Forelimb muscle (tissue), 1 donor: ENCODE data around the gene WASF3. TPM values are rescaled to one million over a fixed set of nuclear protein-coding genes. Genes with fewer than 3 reads are reported as not detected.

ENCODE experiments used
- DNase-seq: peaks from one replicate; pipeline ENCODE4 v3.0.0-alpha.2; 2013; ENCODE audit warnings: low read depth
- polyA plus RNA-seq: library from polyadenylated mRNA; unstranded; fragments of 120-200 nt; gene quantifications from one replicate; pipeline ENCODE4 v1.2.1, GENCODE V29; 2013; ENCODE audit not compliant: insufficient read length

WASF3 gene
- polyA plus RNA-seq, 1 donor, result 9.9 TPM

DNA sequence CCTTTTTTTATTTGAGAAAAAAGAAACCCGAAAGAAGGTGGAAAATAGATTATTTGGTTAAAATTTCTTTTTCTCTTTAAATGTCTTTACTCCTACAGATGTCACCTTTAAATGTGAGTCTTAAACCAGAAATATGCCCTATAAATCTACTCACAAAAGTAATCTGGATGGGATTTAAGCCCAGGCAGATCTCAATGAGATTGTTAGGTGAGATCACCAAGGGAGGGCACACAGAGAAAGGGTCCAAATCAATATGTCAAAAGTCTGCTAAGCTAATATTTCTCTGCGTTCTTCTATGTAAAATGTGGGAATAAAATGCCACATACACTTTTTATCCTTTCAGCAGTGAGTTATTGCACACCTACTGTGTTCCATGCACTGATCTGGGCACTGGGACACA is 32.9 kb downstream of the WASF3 start:
- no peak for DNase-seq

DNA sequence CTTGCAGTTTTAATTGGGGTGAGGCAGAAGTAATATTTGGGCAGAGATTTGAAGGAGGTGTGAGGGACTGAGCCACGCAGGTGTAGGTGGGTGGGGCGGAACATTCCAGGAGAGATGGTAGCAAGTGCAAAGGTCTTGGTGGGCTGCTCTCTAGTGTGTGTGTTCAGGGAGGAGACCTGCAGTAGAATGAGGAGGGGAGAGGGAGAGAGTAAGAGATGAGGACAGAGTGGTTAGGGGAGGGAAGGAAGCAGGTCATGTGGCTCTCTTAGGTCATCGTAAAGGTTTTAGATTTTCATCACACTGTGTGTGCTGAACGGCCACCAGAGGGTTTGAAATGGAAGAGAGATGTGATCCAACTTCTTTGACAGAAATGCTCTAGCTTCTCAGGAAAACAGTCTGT is 33.5 kb downstream of the WASF3 start:
- DNase-seq, result no peak

DNA sequence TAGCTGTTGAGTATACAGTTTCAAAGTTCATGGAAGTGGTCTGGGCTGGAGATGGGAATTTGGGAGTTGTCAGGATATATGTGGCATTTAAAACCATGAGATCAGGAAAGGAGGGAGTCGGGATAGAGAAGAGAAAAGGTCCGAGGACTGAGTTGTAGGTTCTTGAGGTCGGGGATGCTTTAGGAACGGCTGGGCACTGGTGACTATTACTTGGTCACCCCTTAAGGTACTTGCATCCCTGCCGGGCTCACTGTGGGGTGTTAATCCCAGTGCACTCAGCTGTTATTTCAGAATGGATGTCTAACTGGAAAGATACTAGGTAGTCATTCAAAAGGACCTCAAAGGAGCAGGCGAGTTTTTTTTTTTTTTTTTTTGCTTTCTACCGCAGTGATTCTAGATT is 34.2 kb downstream of the WASF3 start:
- DNase-seq, result no peak

DNA sequence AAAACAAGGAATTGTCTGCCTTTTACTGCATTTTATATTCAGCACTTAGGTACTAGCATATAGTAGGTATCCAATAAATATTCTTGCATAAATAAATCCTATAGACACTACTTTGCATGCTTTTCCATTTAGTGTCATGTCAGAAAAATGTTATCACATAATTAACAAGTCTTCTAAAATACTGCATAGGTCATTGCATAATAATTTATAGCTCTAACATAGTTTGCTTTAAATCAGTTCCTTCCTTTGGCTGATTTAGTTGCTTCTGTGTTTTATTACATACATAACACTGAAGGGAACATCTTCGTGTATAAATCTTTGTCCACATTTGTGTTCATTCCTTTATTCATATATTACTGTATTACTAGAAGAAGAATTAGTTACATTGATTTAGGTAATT is 36.2 kb downstream of the WASF3 start:
- no peak for DNase-seq

DNA sequence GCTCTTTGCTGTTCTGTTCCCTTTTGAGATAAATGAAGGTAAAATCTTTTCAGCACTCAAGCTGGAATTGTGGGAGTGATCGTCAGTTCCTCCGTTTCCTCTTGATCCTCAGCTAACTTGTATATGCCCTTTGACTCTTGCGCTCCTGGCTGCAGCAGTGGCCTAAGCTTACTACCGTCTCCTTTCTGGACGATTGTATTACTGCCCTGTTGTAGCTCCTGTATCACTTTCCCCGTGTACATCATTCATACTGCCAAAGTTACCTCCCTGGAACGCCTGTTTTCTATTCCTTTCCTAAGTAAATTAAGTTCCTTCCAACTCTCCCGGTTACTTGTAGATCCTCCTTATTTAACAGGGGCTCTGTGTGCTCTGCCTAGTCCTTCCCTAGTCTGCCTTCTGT is 36.9 kb downstream of the WASF3 start:
- no peak for DNase-seq

DNA sequence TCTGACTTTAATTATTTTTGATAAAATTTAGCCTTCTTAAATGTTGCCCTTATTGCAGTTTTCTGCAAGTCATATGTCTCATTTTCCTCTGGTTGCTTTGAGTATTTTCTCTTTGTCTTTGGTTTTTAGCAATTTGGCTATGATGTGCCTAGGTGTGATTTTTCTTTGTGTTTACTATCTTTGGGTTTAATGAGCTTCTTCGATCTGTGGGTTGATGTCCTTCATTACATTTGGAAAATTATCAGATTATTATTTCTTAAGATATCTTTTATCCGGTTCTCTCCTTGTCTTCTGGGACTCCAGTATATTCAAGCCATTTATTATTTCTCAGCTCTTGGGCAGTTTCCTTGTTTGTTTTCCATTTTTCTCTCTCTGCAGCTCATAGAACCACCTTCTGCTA is 39.0 kb downstream of the WASF3 start:
- no peak for DNase-seq

DNA sequence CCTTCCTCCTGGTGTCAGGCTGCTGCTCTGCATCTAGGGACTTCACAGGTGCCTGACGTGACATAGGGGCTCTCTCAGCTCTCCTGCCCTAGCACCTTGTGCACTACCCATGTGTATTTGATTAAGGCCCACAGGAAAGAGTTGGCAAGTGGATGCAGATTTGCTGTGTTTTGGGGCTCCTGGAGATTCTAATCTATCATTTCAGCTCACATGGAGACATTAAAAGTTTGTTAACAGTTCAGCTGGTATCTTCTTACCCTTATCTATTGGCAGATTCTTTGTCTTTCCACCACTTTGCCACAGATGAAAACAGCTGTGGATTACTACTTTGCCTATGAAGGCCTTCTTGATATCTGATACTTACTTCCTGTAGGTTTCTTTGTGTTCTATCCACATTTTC is 41.9 kb downstream of the WASF3 start:
- no peak for DNase-seq

DNA sequence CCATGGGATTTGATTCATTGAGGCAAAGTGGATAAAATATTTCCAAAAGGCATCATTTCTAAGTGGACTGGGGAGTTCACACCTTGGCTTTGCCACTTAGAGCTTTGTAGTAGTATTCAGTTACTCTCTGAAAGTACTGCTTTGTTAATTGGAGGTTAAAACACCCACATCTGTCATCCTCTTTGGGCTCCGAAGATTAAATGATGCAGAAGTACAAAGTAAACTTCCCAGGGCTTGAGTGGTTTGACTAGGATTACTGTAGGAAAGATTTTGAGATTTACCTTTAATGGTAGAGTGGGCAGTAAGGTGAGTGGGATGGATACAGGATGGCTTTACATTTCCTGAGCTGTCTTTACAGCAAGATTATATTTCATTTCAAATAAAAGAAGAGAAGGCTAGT is 42.4 kb downstream of the WASF3 start:
- DNase-seq, result no peak

DNA sequence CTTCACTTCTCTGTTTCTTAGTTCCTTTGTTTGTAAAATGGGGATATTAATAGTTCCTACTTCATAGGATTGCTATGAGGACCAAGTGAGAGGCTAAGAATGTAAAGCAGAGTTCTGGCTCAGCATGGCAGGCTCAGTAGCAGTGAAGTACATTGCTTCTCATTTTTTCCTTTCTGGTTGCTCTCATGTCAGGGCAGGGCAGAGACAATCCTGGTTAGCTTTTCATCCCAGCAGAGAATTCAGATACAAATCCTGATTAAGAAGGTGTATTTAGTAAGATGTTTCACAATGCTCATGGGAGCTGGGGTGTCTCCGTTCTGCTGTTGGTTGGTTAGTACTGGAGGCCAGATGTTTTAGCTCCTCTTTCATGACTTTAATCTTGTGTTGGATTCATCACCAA is 42.9 kb downstream of the WASF3 start:
- DNase-seq, result no peak

DNA sequence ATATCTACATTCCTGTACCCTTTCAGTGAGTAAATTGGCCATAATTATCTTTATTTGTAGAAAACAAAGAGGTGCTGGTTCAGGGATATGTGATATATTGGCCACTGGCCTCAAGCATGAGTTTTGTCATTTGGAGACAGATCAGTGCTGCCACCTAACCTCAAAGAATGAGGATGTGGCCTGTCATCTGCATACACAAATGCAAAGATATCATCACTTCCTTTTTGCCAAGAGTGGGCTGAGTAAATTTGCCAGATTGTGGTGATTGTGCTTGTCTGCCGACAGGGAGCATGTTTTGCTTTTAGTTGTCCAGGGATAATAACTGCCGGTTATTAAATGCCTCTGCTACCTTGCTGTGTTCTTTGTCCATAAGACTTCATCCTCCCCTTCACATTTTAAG is 44.2 kb downstream of the WASF3 start:
- DNase-seq, result no peak

DNA sequence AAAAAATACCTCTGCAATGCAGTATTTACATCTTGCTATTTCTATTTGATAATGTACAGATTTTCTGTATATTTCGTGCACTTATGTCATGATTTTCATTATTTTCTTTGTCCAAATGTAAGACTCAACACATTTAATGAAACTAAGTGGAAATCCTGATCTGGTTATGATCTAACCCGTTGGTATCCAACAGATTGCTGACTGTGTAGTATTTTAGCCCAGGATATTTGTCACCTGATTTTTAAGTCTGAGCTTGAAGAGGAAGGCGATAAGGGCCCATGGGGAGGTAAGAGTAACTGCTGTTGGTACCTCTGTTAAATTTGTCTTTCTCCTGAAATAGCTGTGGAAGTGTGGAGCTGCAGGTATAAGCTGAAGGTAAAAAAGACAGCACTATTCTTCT is 45.3 kb downstream of the WASF3 start:
- no peak for DNase-seq

DNA sequence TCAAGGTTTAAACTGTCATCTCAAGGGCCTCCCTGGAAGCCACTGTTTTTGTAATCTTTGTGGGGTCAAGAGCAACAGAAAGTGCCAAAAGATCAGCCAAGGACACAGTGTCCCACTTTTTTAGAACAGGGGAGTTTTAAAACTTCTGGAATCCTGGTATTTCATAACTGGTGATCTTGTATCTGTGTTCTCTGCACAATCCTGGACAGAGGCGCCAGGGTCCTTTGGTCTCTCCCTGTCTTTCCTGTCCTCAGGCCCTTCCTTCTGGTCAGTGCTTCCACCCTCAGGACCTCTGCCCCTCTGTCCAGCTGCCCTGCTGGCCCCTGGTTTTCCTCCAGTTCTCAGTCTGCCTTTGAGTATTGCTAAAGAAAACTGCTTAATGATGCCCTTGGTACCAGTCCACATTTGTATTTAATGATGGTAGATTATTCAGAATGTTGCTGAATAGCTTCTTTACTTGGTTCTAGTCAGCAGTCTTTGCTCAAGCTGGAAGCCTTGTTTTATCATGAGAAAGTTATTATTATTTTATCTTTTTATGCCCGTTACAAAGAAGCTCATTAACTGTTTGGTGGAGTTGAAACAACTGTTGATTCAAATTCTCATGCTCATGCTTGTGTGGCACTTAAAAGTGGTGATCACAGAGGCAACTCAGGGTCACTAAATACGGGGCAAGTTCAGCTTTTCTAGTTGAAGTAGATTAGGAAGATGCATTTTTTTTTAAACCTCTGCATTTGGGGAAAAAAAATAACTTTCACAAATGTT is 47.5 kb downstream of the WASF3 start:
- no peak for DNase-seq

DNA sequence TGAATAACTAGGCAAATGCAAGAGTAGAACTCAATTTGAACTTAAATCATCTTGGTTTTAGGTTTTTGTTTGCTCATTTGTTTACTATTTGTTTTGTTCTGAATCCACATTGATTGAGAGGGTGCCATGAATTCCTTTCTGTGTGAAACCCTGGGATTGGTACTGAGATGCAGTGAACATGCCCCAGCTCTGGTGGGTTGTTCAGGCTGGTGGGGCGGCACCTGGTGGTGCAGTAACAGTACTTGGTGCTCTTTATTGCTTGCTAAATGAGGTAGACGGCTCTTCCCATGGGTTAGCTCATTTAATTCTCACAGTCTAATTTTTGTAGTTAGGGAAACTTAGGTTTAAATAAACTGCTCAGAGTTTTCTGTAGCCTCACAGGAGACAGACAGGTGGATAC is 48.4 kb downstream of the WASF3 start:
- no peak for DNase-seq

DNA sequence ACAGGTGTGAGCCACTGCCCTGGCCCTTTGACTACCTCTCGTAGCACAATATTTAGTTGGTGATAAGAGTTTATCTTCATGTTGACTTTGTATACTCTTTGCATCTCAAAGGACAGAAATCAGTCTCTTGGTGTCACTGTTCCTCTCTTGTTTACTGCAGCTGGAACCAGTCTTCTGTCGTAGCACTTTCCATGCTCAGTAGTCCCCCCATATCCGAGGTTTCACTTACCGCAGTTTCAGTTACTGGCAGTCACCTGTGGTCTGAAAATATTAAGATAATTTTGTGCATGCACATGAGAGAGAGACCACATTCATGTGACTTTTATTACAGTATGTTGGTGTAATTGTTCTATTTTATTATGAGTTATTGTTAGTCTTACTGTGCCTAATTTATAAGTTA is 49.1 kb downstream of the WASF3 start:
- no peak for DNase-seq

DNA sequence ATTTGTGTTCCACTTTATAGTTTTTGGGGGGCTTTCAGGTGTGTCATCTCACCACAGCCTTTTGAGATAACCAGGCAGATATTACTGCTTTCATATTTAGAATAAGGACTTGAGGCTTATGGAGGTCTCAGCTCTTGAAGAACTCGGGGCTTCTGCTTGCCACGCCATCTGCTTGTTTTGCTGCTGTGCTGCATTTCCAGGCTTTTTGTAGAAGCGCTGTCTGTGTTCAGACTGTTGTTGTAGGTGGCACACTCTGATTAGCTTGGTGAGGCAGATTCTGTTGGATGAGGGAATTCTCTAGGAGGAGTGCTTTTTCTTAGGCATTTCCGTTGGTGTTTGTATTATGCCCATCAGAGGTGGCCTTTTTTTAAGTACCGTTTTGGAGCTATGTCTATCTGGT is 57.2 kb downstream of the WASF3 start:
- no peak for DNase-seq

DNA sequence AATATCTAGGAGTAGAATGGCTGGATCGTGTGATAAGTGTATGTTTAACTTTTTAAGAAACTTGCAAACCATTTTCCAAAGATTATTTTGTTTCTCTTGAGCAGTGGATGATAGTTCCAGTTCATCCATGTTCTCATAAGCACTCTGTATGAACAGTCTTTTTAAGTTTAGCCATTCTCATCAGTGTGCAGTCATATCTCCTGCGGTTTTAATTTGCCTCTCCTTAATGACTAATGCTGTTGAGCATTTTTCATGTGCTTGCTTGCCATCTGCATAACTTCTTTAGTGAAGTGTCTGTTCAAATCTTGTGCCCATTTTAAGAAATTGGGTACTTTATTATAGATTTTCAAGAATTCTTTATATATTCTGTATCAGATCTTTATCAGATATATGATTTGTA is 58.6 kb downstream of the WASF3 start:
- DNase-seq, result no peak

DNA sequence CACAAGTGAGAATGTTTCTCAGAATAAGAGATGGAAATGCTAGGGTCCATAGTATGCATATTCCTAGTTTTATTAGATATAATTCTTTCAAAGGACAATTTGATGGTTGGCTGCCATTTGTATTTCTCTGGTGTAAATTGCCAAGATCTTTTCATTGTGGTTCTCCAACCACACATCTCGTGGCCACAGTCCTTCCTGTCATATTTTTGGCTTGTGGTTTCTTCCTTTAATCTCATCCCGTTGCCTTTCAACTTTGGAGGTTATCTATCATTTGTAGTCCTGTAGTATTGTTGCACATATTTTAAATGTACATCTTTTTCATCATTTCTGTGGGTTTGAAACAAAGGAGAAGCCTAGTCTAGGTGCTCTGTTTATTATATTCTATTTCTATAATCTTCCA is 61.2 kb downstream of the WASF3 start:
- no peak for DNase-seq

DNA sequence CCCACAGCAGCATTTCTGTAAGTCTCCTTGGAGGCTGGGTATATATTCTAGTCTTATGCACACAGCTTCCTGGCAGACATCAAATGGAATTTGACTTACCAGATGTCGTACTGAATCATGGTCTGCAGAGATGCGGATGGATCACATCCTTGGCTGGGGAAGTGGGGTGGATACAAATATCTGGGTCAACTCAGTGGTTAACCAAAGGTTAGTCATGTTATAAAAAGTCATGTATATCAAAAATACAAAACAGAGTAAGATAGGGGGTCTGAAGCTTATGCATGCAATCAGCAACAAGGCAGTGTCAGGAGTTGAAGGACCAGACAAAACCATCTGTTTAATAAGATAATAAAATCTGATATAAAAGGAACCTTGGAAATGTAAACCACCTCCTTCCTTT is 61.9 kb downstream of the WASF3 start:
- DNase-seq, result no peak

DNA sequence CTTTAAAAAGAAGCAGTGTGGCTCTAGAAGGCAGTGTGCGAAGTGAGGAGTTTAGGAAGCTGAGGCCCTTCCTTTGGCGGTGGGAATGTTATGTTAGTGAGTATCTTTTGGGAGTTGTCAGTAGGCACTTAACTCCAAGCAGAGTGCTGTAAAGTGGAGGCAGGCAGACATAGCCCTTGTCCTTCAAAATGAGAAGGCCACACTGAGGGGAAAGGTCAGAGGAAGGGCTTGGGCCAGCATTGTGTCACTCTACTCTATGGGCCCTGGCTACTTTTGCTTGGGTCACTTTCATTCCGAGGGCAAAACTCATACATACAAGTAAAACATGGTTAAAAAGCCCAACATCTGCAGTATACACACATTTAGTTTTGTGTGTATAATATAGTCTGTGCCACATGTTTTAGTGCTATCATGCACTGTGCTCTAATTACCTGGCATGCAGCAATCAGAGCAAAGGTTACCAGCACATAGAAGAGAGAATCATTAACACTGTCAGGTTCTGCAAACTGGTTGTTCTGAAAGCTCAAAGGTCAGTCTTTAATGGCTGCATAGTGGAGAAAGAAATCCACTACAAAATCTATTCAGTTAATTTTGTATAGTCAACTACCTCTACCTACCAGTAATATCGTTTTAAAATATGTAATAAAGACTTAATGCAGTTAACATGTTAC is 64.4 kb downstream of the WASF3 start:
- no peak for DNase-seq

DNA sequence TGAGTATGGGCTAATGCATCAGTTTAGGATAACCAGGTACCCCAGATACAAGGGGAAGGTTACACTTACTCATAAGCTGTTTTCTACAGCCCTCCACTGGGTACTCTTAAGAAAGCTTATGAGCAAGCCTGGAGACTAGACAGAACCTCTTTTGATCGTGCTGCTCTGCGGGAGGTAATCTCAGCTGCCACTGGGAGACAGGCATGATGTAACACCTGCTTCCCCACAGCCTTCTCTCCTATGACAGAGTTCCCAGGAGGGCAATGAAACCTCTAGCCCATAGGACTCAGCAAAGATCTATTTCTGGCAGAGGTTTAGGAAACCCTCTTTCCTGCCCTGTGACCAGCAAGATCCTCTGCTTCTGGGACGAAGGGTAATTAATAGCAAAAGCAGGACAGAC is 65.6 kb downstream of the WASF3 start:
- DNase-seq, result no peak

DNA sequence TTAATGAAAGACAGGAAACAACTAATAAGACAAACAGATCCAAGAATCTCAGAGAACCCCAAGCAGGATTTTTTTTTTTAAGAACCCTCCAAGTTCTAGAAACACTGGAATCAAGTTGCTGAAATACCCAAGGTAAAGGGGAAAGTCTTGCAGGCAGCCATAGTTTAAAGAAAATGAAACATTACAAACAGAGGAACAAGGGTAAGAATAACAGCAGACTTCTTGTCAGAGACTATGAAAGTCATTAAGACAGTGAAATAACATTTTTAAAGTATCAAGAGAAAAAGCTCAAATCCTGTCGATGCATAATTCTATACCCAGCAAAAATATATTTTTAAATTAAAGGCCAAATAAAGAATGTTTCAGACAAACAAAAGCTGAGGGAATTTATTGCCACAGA is 67.1 kb downstream of the WASF3 start:
- no peak for DNase-seq

DNA sequence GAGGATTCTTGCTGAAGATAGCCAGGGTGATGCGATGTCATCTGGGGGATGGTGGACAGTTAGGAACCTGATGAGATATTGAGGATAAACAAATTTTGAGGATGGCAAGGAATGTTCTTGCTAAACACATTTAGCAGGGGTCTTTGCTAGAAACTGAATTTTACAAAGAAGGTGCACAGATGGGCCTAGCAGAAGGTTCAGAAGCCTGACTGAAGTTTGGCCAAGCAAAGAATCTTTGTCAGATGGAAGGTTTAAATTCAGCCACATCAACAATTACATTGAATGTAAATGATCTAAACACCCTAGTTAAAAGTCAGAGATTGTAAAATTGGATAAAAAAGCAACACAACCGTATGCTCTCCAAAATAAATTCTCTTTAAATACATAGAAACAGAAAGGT is 68.8 kb downstream of the WASF3 start:
- no peak for DNase-seq

DNA sequence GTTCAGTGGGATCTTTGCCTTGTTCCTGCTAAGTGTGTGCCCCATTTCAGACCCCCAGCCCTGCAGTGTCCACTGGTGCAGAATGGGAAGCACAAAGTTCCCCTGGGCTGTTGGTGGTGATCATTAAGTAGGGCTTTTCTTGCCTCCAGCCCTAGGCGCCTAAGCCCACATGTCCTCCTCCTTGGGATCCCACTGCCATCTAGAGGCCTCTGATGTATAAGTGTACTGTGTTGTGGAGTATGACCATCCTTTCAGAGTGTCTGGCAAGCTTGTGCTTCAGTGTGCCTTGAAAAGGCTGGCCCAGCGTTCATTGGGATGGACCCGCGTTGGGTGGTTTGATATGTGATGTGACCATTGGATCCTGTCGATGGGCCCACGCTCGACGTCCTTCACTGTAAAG is 71.2 kb downstream of the WASF3 start:
- DNase-seq, result no peak
